PC-3 (cell line): Measurements from ENCODE around the gene ZNF462. TPM values are rescaled to one million over a fixed set of nuclear protein-coding genes. Genes with fewer than 3 reads are reported as not detected.

Experiments
- ATAC-seq: fragments of 200-7000 bp; cut with Tn5 transposase; 2 replicates; pipeline ENCODE4 v1.9.1; 2020; ENCODE audit warnings: mild to moderate bottlenecking, moderate library complexity
- BruUV-seq: library from RNA; stranded (reverse); fragments of 400-500 nt; replicated peaks from 2 replicates; lab custom pipeline; 2021; lab: Mats Ljungman, UMichigan
- CTCF ChIA-PET: fragments of 300-600 bp; sonication (Branson Sonifier 250); formaldehyde crosslinking; loops from one replicate; lab custom pipeline; 2022; ENCODE audit warnings: antibody characterized with exemption; lab: Charles Lee
- POLR2A ChIA-PET: fragments of 300-600 bp; sonication (Branson Sonifier 250); formaldehyde crosslinking; loops from one replicate; lab custom pipeline; 2022; ENCODE audit warnings: antibody characterized with exemption; ENCODE audit not compliant: unreplicated experiment; lab: Charles Lee
- DNase-seq: peaks from one replicate; pipeline ENCODE4 v3.0.0-alpha.2; 2015
- H2AFZ ChIP-seq: fragments of 300-600 bp; sonication (generic); 2 replicates; pipeline ENCODE4 v1.6.0; 2016; ENCODE audit warnings: antibody characterized with exemption, low read length
- H3F3A ChIP-seq: fragments of 300-600 bp; sonication (generic); one replicate; pipeline ENCODE4 v1.6.0; 2017; ENCODE audit warnings: antibody characterized with exemption, low read length, control low read depth, mild to moderate bottlenecking; ENCODE audit not compliant: unreplicated experiment
- H3K27ac ChIP-seq: fragments of 300-600 bp; sonication (generic); 2 replicates; pipeline ENCODE4 v1.5.1; 2016; ENCODE audit warnings: mild to moderate bottlenecking, low read length
- H3K27me3 ChIP-seq: fragments of 300-600 bp; sonication (generic); 2 replicates; pipeline ENCODE4 v1.6.1; 2016; ENCODE audit warnings: low read length, mixed read lengths
- H3K36me3 ChIP-seq: fragments of 300-600 bp; sonication (generic); 2 replicates; pipeline ENCODE4 v1.6.1; 2016; ENCODE audit warnings: low read depth, mixed run types, low read length, mixed read lengths
- H3K4me1 ChIP-seq: fragments of 300-600 bp; sonication (generic); 2 replicates; pipeline ENCODE4 v1.5.1; 2016; ENCODE audit warnings: low read length; ENCODE audit not compliant: insufficient read depth
- H3K4me2 ChIP-seq: fragments of 300-600 bp; sonication (generic); 2 replicates; pipeline ENCODE4 v1.6.0; 2016; ENCODE audit warnings: low read length
- H3K4me3 ChIP-seq: fragments of 300-600 bp; sonication (generic); 2 replicates; pipeline ENCODE4 v1.5.1; 2016; ENCODE audit warnings: mild to moderate bottlenecking, low read length, mixed read lengths
- H3K79me2 ChIP-seq: fragments of 300-600 bp; sonication (generic); 2 replicates; pipeline ENCODE4 v1.6.1; 2017; ENCODE audit warnings: low read length, mixed read lengths
- H3K9ac ChIP-seq: fragments of 300-600 bp; sonication (generic); 2 replicates; pipeline ENCODE4 v1.6.0; 2016; ENCODE audit warnings: mild to moderate bottlenecking, low read length
- H3K9me2 ChIP-seq: fragments of 300-600 bp; sonication (generic); replicated peaks from 2 replicates; pipeline ENCODE4 v1.6.1; 2016; ENCODE audit warnings: mixed run types, low read length, mixed read lengths
- H3K9me3 ChIP-seq: fragments of 300-600 bp; sonication (generic); 2 replicates; pipeline ENCODE4 v1.6.1; 2016; ENCODE audit warnings: low read length, mixed read lengths
- H4K20me1 ChIP-seq: fragments of 300-600 bp; sonication (generic); 2 replicates; pipeline ENCODE4 v1.6.1; 2016; ENCODE audit warnings: low read length, mixed read lengths
- EZH2 ChIP-seq: fragments of 300-600 bp; sonication (generic); IDR thresholded peaks from one replicate; pipeline ENCODE4 v1.6.1; 2017; ENCODE audit warnings: antibody characterized with exemption, mild to moderate bottlenecking, low read length; ENCODE audit not compliant: unreplicated experiment
- EZH2phosphoT487 ChIP-seq: fragments of 300-600 bp; sonication (generic); IDR thresholded peaks from 2 replicates; pipeline ENCODE4 v1.6.1; 2018; ENCODE audit warnings: mild to moderate bottlenecking, antibody characterized with exemption, low read length, borderline replicate concordance
- intact Hi-C: fragments of 100-400 bp; cut with micrococcal nuclease; formaldehyde crosslinking; loops from 2 replicates; pipeline ENCODE4 v1.9.0; 2023
- total RNA-seq: library from RNA; depleted of rRNA; stranded (reverse); fragments of >200 nt; gene quantifications from 2 replicates; pipeline ENCODE4 v1.2.3, GENCODE V29; 2014
- TF ChIP-seq, protein P1 (sequence below): fragments of 300-600 bp; sonication (generic); conservative IDR thresholded peaks from 2 replicates; pipeline ENCODE4 v1.5.1; 2017; ENCODE audit warnings: antibody characterized with exemption, low read depth, mild to moderate bottlenecking, low read length

Gene ZNF462
- total RNA-seq, 1 experiment from 2014 or later, result 21.2 TPM

DNA sequence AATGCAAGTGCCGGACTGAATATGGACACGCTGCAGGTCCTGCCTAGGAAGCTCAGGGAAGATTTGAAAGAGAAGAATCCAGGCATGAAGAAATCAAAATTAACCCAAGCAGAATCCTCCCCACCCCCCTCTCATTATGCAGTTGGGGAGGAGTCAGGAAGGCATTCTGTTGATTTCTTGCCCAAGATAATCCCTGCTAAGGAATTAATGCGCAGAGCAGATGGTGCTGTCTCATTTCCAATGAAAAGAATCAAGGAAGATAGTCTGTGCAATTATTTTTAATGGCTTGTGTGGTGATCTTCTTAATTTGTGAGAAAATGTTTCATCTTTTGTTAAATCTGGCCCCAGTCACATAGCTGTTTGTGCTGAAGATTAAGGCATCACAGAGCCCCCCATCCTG, 145.0 kb downstream of the ZNF462 start:
- POLR2A ChIA-PET, result no interaction called here

DNA sequence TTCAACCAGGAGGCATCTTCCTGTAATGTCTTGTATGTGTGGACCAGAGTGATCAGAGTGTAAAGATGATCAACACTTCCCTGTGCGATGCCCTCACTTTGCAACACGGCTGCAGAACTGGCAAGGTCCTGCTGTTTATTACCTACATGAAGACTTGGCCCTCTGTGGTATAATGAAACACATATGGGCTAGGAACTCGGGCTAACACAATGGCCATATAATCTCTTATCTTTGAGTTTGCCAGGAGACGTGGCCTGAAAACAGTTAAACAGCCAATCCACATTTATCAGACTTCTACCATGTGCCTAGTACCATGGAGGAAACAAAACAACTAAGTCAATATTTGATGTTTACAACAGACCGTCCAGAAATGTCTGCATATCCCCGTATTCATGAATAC, 145.5 kb downstream of the ZNF462 start:
- POLR2A ChIA-PET, result no interaction called here
- H3K9me3 ChIP-seq, result no peaks in the 10 kb centered on the region
- ATAC-seq (no peak), DNase-seq (no peak)
- H3K79me2 ChIP-seq, result no peaks in the 10 kb centered on the region
- H3K27me3 ChIP-seq, result no peaks in the 10 kb centered on the region
- no peak overlapping the region for H3K4me2 ChIP-seq
- no peaks in the 10 kb centered on the region for H4K20me1 ChIP-seq
- H2AFZ ChIP-seq, result no peak overlapping the region
- H3K4me1 ChIP-seq, result no peaks in the 10 kb centered on the region
- intact Hi-C loops, result no loop called here
- H3F3A ChIP-seq, result no peaks in the 10 kb centered on the region
- H3K9me2 ChIP-seq, result no peaks in the 10 kb centered on the region
- BruUV-seq, result no TSS peak
- H3K27ac ChIP-seq, result no peak overlapping the region
- TF ChIP-seq, protein P1, sequence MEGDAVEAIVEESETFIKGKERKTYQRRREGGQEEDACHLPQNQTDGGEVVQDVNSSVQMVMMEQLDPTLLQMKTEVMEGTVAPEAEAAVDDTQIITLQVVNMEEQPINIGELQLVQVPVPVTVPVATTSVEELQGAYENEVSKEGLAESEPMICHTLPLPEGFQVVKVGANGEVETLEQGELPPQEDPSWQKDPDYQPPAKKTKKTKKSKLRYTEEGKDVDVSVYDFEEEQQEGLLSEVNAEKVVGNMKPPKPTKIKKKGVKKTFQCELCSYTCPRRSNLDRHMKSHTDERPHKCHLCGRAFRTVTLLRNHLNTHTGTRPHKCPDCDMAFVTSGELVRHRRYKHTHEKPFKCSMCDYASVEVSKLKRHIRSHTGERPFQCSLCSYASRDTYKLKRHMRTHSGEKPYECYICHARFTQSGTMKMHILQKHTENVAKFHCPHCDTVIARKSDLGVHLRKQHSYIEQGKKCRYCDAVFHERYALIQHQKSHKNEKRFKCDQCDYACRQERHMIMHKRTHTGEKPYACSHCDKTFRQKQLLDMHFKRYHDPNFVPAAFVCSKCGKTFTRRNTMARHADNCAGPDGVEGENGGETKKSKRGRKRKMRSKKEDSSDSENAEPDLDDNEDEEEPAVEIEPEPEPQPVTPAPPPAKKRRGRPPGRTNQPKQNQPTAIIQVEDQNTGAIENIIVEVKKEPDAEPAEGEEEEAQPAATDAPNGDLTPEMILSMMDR, result no peak
- no peak overlapping the region for H3K9ac ChIP-seq
- CTCF ChIA-PET, result no interaction called here
- peaks cover 24% of the 10 kb centered on the region for H3K36me3 ChIP-seq
- no peak overlapping the region for H3K4me3 ChIP-seq

More for the DNA sequence above, 145.0 kb downstream of the ZNF462 start:
- Histone ChIP-seq H2AFZ (no peak overlapping the region), H3K36me3 (peaks cover 24% of the 10 kb centered on the region), H3K4me3 (no peak overlapping the region), H3F3A (no peaks in the 10 kb centered on the region), H3K27me3 (no peaks in the 10 kb centered on the region), H3K9me3 (no peaks in the 10 kb centered on the region), H3K79me2 (no peaks in the 10 kb centered on the region), H3K9ac (no peak overlapping the region), H3K4me1 (no peaks in the 10 kb centered on the region), H3K4me2 (no peak overlapping the region), H3K27ac (no peak overlapping the region), H4K20me1 (no peaks in the 10 kb centered on the region), H3K9me2 (no peaks in the 10 kb centered on the region)
- CTCF ChIA-PET, result no interaction called here
- intact Hi-C loops, result no loop called here
- no peak for ATAC-seq
- no peak for DNase-seq
- BruUV-seq, result no TSS peak
- TF ChIP-seq EZH2, result no peak
- TF ChIP-seq, protein P1, result no peak
- TF ChIP-seq EZH2phosphoT487, result no peak

DNA sequence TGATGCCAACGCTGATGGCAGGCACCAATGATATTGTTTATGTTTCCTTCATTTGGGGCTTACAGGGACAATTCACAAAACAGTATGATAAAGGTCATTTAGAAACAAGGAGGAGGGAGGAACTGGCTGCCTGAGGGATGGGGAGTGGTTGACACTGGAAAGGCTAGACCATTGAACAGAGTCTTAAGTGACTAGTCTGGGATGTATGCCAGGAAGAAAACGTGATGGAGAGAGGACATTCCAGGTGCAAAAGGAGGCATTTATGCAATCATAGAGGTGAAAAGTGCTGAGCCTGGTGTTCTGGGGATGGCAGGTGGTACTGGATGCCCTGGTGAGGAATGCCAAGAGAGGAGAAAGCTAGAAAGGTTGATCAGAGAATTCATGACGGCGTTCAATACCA, 153.4 kb downstream of the ZNF462 start:
- TF ChIP-seq EZH2, result no peak
- TF ChIP-seq, protein P1, result no peak
- no peak for TF ChIP-seq EZH2phosphoT487
- no peaks in the 10 kb centered on the region for H3K9me3 ChIP-seq
- DNase-seq (no peak), ATAC-seq (no peak)
- no peak overlapping the region for H3K27ac ChIP-seq
- H3K4me3 ChIP-seq, result no peak overlapping the region
- intact Hi-C loops, result no loop called here
- no peak overlapping the region for H3K9ac ChIP-seq
- no peaks in the 10 kb centered on the region for H3K79me2 ChIP-seq
- H3K36me3 ChIP-seq, result 0 out of 2 replicates have a peak, but pooled peaks cover under 1% of the 10 kb centered on the region
- no TSS peak for BruUV-seq
- H3K4me2 ChIP-seq, result no peak overlapping the region
- ChIA-PET CTCF (no interaction called here), POLR2A (no interaction called here)
- H3K9me2 ChIP-seq, result no peaks in the 10 kb centered on the region
- H3K27me3 ChIP-seq, result no peaks in the 10 kb centered on the region
- no peaks in the 10 kb centered on the region for H3F3A ChIP-seq
- H3K4me1 ChIP-seq, result peaks cover 14% of the 10 kb centered on the region
- H2AFZ ChIP-seq, result no peak overlapping the region
- no peaks in the 10 kb centered on the region for H4K20me1 ChIP-seq
